ENCODE results near the gene PCP4.

Gene PCP4

DNA sequence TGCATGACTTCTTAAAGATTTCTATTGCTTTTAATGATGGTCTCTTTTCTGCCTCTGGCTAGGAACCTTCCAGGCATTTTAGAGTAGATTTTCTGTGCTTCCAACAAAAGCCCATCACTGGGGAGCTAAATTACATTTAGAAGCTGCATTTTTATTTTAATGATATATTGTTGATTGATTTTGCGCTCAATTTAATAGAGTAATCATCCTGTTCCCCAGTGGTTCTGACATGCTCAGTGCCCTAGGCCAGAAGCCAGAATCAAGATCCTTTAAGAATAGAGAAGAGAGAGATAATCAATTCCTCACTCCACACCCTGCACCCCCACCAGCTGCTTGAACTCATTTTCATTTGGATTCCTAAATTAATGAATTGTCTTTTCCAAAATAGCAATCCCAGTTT lies 97.8 kb downstream of the PCP4 start:
- H3K4me3 ChIP-seq = no peak overlapping the region
- no peaks in the 10 kb centered on the region for H3K27me3 ChIP-seq
- TF ChIP-seq CTCF (IDR thresholded peaks at IDR 0.05) = no peak
- H3K27ac ChIP-seq = no peak overlapping the region
- intact Hi-C loops (cut with DNase I; ENCODE audit: low total_unique reads) = no loop called here
- no peaks in the 10 kb centered on the region for H3K36me3 ChIP-seq
- peaks cover 0 to 17% (median 7%) of the 10 kb centered on the region in 3 donors for H3K9me3 ChIP-seq
- DNase-seq = no peak
- no peaks in the 10 kb centered on the region for H3K4me1 ChIP-seq

GRCh38 chr21:39966786-39967185 lies 99.5 kb downstream of the PCP4 start:
- no peak overlapping the region for H3K4me3 ChIP-seq
- DNase-seq = no peak
- TF ChIP-seq CTCF (IDR thresholded peaks at IDR 0.05) = no peak

DNA sequence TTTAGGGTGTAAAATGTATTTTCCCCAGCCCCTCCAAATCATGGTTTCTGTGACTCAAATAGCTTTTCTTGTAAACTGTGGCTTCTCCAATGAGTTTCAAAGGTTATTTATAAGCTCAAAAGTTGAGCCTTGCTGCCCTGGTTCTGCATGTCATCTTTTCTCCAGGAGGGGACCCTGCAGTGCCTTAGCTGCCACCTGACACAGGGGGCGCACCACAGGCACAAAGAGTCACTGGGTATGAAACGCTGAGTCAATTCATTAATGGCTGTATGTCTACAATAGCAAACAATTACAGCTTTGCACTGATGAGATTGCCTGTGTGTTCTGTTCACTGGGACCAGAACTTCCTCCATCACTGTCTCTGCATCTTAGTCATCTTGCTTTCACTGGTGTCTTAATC lies 100.8 kb downstream of the PCP4 start:
- H3K9me3 ChIP-seq = no peaks in the 10 kb centered on the region
- H3K36me3 ChIP-seq = no peaks in the 10 kb centered on the region
- TF ChIP-seq CTCF (IDR thresholded peaks at IDR 0.05) = no peak
- intact Hi-C loops (cut with DNase I; ENCODE audit: low total_unique reads) = no loop called here
- no peak overlapping the region for H3K27ac ChIP-seq
- no peak for DNase-seq
- H3K4me1 ChIP-seq = no peaks in the 10 kb centered on the region
- H3K27me3 ChIP-seq = no peaks in the 10 kb centered on the region
- no peak overlapping the region for H3K4me3 ChIP-seq

More at GRCh38 chr21:39966786-39967185, 99.5 kb downstream of the PCP4 start:
- H3K27me3 ChIP-seq = no peaks in the 10 kb centered on the region
- no peak overlapping the region for H3K27ac ChIP-seq
- intact Hi-C loops (cut with DNase I; ENCODE audit: low total_unique reads) = no loop called here
- no peaks in the 10 kb centered on the region for H3K36me3 ChIP-seq
- H3K9me3 ChIP-seq = peaks cover 0 to under 1% (median 0%) of the 10 kb centered on the region in 3 donors
- no peaks in the 10 kb centered on the region for H3K4me1 ChIP-seq

DNA sequence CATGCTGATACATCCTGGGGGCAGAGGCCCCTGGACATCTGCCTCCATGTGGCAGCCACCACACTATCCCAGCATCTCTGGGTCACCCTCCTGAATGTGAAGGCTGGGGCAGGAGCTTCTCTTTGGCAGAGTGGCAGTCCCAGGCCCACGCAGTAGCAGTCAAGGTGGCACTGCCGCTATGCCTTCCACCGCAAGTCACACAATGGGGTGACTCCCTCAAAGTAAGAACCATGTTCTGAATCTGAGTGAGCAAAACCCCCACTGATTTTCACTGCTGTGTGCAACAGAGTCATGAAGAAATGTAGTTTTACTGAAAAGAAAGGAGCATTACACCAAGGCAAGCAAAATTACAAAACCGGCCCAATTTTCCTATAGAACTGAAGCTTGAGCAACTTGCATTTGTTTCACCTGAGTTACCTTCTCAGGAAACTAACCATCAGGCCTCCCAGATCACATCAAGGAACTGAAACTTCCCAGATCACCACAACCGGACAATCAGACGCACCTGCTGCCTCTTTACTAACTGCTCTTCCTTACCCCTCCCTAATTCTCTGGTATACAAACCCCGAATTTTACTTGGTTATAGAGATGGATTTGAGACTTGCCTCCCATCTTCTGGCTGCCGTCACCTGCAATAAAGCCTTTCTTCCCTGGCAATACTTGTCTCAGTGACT lies 102.6 kb downstream of the PCP4 start:
- H3K4me3 ChIP-seq = no peak overlapping the region
- TF ChIP-seq CTCF (IDR thresholded peaks at IDR 0.05) = no peak
- intact Hi-C loops (cut with DNase I; ENCODE audit: low total_unique reads) = no loop called here
- H3K27me3 ChIP-seq = no peaks in the 10 kb centered on the region
- DNase-seq = no peak
- H3K27ac ChIP-seq = no peak overlapping the region
- H3K36me3 ChIP-seq = no peaks in the 10 kb centered on the region
- H3K4me1 ChIP-seq = no peaks in the 10 kb centered on the region
- no peaks in the 10 kb centered on the region for H3K9me3 ChIP-seq

GRCh38 chr21:39971956-39972355 lies 104.7 kb downstream of the PCP4 start:
- intact Hi-C loops (cut with DNase I; ENCODE audit: low total_unique reads) = no loop called here
- TF ChIP-seq CTCF (IDR thresholded peaks at IDR 0.05) = no peak
- no peak for DNase-seq

GRCh38 chr21:39972471-39972870 lies 105.2 kb downstream of the PCP4 start:
- no peak for DNase-seq
- Histone ChIP-seq H3K4me1 (no peaks in the 10 kb centered on the region), H3K9me3 (no peaks in the 10 kb centered on the region), H3K27ac (no peak overlapping the region), H3K36me3 (no peaks in the 10 kb centered on the region), H3K27me3 (peaks cover 0 to 9% of the 10 kb centered on the region in 2 donors), H3K4me3 (no peak overlapping the region)
- no peak for TF ChIP-seq CTCF (IDR thresholded peaks at IDR 0.05)
- intact Hi-C loops (cut with DNase I; ENCODE audit: low total_unique reads) = no loop called here

More at GRCh38 chr21:39971956-39972355, 104.7 kb downstream of the PCP4 start:
- Histone ChIP-seq H3K4me3 (no peak overlapping the region), H3K9me3 (no peaks in the 10 kb centered on the region), H3K27me3 (peaks cover 0 to 6% of the 10 kb centered on the region in 2 donors), H3K27ac (no peak overlapping the region), H3K36me3 (no peaks in the 10 kb centered on the region), H3K4me1 (no peaks in the 10 kb centered on the region)
